ENCODE measurements around the gene MAB21L4.

Gene MAB21L4

DNA sequence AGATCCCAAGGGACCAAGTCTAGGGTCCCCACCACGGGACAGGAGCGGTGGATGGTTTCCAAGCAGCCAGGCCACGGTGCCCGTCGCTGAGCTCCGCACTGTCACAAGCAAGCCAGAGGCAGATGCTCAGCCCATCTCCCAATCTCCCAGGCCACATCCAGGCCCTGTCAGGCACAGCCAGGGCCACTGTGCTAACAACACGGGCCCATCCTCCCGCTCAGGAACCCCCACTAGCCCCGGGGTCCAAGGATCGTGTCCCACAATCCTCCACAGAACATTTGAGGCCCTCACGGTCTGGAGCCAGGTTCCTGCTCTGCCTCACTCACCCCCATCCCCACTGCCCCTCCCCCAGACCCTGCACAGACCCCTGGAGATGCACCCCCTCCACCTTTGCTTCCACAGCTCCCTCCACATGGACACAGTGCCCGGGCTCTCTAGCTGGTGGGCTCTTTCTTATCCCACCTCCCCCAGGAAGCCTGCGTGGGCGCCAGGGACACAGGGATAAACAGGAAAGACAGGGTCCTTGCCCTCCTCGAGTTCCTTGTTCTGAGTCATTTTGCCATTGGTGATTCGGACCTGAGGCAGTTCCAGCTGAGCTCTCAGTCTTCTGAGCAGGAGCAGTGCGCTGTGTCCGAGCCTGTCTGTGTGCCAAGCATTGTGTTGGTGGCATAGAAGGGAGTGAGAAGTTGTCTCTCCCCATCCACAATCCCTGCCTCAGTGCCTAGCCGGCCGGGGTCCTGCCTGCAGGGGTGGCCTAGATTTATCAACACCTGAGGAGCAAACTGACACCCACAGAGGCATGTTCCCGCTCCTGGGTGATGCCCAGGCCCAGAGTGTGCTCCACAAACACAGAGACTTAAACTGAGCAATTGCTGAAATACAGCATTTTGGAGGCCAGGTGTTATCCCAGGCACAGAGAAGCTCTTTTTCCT, 17.2 kb upstream of the MAB21L4 start:
- in situ Hi-C loops (cut with HindIII; ENCODE audit: low sequenced_read_pairs), result no loop called here
- DNase-seq (ENCODE audit: low read depth), result no peak
- TF ChIP-seq, protein P1, sequence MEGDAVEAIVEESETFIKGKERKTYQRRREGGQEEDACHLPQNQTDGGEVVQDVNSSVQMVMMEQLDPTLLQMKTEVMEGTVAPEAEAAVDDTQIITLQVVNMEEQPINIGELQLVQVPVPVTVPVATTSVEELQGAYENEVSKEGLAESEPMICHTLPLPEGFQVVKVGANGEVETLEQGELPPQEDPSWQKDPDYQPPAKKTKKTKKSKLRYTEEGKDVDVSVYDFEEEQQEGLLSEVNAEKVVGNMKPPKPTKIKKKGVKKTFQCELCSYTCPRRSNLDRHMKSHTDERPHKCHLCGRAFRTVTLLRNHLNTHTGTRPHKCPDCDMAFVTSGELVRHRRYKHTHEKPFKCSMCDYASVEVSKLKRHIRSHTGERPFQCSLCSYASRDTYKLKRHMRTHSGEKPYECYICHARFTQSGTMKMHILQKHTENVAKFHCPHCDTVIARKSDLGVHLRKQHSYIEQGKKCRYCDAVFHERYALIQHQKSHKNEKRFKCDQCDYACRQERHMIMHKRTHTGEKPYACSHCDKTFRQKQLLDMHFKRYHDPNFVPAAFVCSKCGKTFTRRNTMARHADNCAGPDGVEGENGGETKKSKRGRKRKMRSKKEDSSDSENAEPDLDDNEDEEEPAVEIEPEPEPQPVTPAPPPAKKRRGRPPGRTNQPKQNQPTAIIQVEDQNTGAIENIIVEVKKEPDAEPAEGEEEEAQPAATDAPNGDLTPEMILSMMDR (IDR thresholded peaks at IDR 0.05; ENCODE audit: low read depth, low read length, missing control alignments), result no peak
- H3K4me3 ChIP-seq (ENCODE audit: low read depth, low read length), result no peak overlapping the region

DNA sequence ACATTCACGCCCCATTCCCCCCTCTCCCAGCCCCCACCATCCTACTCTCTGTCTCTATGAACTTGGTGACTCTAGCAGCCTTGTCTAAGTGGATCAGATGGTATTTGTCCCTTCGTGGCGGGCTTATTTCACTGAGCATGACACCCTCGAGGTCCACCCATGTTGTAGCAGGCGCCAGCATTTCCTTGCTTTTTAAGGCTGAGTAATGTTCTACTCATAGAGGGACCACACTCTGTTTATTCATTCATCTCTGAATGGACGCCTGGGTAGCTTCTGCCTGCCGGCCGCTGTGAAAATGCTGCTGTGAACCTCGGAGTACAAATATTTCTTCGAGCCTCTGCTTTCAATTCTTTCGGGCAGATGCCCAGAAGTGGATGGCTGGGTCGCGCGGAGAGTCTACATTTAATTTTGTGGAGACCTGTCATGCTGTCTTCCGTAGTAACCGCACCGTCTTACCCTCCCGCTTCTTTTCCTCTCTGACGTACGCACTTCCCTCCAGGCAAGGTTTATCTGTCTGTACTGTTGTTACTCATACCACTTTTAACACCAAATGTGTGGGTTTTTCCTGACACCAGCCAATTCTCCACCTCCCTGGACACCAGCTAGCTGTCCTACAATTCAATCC, 15.8 kb upstream of the MAB21L4 start:
- no peak for DNase-seq (ENCODE audit: low read depth)
- no peak overlapping the region for H3K4me3 ChIP-seq (ENCODE audit: low read depth, low read length)
- TF ChIP-seq, protein P1 (IDR thresholded peaks at IDR 0.05; ENCODE audit: low read depth, low read length, missing control alignments), result no peak
- in situ Hi-C loops (cut with HindIII; ENCODE audit: low sequenced_read_pairs), result no loop called here

DNA sequence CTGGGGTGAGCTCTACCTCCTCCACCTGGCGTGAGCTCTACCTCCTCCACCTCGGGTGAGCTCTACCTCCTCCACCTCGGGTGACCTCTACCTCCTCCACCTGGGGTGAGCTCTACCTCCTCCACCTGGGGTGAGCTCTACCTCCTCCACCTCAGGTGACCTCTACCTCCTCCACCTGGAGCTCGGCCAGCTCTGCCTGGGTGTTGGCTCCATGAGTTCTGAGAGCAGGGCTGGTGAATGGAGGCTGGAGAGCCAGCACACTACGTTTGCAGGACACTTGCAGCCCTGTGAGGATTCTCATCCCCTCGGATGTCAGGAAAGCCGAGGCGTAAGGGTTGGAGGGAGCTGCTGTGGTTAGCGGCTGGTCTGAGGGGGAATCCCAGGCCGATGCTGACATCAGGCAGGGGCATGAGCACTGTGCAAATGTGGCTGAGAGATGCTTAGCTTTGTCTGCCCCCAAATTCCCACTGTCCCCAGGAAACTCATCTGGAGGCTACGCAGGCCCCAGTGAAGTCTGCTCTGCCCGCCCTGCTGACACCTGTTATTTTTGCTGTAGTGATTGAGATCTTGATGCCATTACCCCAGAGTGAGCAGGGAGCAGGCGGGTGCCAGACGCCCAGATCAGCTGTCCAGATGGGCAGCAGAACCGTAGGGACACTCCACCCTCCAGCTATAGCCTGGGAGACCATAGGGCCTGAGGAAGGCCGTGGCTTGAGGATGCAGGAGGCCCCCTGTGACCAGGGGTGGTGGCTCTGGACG, 13.4 kb upstream of the MAB21L4 start:
- H3K4me3 ChIP-seq (ENCODE audit: low read depth, low read length), result no peak overlapping the region
- TF ChIP-seq, protein P1 (IDR thresholded peaks at IDR 0.05; ENCODE audit: low read depth, low read length, missing control alignments), result no peak
- DNase-seq (ENCODE audit: low read depth), result no peak
- in situ Hi-C loops (cut with HindIII; ENCODE audit: low sequenced_read_pairs), result no loop called here

DNA sequence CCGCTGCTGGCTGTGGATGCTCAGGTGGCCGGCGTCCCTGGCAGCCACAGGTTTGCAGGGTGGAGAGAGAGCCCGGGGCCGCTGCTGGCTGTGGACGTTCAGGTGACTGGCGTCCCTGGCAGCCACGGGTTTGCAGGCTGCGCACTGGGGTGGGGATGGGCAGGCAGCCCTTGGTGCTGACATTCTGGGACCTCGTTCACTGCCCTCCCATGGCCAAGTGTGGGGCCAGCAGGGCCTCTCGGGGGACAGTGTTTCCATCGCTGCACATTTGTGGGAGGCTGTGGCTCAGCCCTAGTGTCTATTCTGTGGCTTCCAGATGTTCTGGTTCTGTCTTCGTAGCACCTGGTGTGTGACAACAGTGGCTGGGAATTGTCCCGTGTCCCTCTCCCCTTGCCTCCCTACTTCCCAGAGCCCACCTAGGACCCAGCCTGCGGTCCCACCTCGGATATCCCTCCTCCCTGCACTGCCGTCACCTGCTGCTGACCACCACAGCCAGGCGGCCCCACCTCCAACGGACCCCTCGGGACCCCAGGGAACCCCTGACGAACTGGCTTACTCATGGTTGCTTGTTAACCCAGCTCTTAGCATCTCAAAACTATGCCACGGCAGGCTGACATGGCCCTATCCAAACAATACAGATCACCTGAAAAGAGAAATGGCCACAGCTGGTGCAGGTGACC, 11.1 kb upstream of the MAB21L4 start:
- no peak overlapping the region for H3K4me3 ChIP-seq (ENCODE audit: low read depth, low read length)
- TF ChIP-seq, protein P1 (IDR thresholded peaks at IDR 0.05; ENCODE audit: low read depth, low read length, missing control alignments), result no peak
- in situ Hi-C loops (cut with HindIII; ENCODE audit: low sequenced_read_pairs), result no loop called here
- DNase-seq (ENCODE audit: low read depth), result no peak

DNA sequence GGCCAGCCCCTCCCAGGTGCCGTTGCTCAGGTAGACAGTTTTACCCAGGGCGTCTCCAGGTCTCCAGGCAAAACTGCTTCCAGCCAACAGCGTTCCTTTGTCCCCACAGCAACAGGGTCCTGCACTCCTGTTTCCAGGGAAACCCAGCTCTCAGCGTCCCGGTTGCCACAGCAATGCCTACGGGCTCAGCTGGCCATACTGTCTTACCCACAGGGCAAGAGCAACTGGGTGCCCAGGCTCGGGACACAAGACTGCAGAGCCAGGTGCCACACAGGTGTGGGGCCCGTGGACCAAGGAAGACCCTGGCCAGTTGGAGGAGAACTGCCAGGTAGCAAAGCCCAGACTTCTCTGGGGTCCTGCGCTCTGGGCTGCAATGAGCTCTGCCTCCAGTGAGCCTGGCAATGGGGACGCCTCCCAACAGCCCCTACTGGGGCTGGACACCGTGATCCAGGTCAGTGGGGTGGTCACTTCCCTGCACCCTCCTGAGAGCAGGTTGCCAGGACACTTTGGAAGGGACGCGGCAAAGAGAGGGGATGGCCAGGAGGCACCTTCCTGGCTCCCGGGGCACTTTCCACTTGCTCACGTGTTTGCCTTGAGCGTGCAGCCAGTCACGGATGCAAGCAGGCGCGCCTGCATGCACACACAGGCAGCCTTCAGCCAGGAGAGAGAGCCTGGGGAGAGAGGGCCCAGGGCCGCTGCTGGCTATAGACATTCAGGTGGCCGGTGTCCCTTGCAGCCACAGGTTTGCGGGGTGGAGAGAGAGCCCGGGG, 10.4 kb upstream of the MAB21L4 start, which contains the start of gene CROCC2:
CROCC2 (plus strand) TSS at position 196 of the 770 bp plus-strand sequence; CDS start at position 374, 178 bp downstream.
- DNase-seq (ENCODE audit: low read depth), result no peak
- TF ChIP-seq, protein P1 (IDR thresholded peaks at IDR 0.05; ENCODE audit: low read depth, low read length, missing control alignments), result no peak
- no peak within 1 kb of the TSS for H3K4me3 ChIP-seq (ENCODE audit: low read depth, low read length)
- in situ Hi-C loops (cut with HindIII; ENCODE audit: low sequenced_read_pairs), result no loop called here
